H1 (cell line): ENCODE results near the gene PIEZO1. TPM values are rescaled to one million over a fixed set of nuclear protein-coding genes. Genes with fewer than 3 reads are reported as not detected.

ENCODE experiments used
- polyA plus RNA-seq, 7 experiments: library from polyadenylated mRNA; depleted of rRNA in 3 of 7; stranded (reverse) in 5 of 7; unstranded in 2 of 7; fragments of >200 nt in 5 of 7; fragments of 200-250 nt in 2 of 7; gene quantifications; 1 replicate in 5 of 7; 2 replicates in 1 of 7; 4 replicates in 1 of 7; pipeline versions ENCODE4 v1.2.1 to v1.2.3, GENCODE V29; 2011 to 2013; ENCODE audit warnings: missing spikeins in 2 of 7, mixed read lengths in 2 of 7
- total RNA-seq: library from RNA; stranded (reverse); fragmentation: NEBNext Ultra II Directional; extraction: Animal tissue kit (Norgen Biotek cat#: 25700); gene quantifications from 2 replicates; pipeline ENCODE4 v1.2.1, GENCODE V29; 2021
- TF ChIP-seq, protein P1 (sequence below): IDR thresholded peaks from 2 replicates; pipeline ENCODE4 v1.6.1; 2012; ENCODE audit warnings: inconsistent platforms

The PIEZO1 gene
- total and polyA plus RNA-seq, 2 of the 8 experiments (the other 6 are each of a cell fraction or from before 2014, with no cell fraction given), result 42.3 to 67.5 TPM

DNA sequence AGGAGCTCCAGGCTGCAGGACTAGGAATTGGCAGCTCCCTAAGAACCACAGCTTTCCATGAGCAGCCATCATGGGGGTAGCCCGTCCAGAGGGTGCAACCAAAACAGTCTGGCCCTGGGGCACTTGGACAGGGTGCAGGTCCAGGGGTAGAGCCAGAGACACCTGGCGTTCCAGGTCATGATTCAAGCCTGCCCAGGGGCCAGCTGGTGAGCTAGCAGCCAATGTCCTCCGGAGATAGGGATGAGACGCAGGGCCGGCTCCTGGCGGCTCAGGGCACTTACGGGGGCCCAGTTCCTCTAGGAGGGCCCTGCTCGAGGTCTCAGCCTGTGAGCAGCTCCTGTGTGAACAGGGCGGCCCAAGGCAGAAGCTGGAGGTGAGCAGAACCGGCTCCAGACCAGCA is 22.1 kb downstream of the PIEZO1 start (continued):
- TF ChIP-seq, protein P1, sequence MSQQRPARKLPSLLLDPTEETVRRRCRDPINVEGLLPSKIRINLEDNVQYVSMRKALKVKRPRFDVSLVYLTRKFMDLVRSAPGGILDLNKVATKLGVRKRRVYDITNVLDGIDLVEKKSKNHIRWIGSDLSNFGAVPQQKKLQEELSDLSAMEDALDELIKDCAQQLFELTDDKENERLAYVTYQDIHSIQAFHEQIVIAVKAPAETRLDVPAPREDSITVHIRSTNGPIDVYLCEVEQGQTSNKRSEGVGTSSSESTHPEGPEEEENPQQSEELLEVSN, result no peak
